Measurements from ENCODE around the gene UFSP1.
"Not testable (repeated sequence)": the region's sequence is repeated elsewhere in the genome, so short reads cannot be mapped to it uniquely, and the experiment has no call there.

Gene UFSP1

GRCh38 chr7:100879685-100880261 is 9.7 kb downstream of the UFSP1 start:
- DNase-seq, result no peak

GRCh38 chr7:100878685-100879084 is 10.8 kb downstream of the UFSP1 start:
- no peak for DNase-seq

- DNase-seq, result no peak
Measured at GRCh38 chr7:100878013-100878412, 11.5 kb downstream of the UFSP1 start.

- peak; percentile 53 for DNase-seq
Measured at GRCh38 chr7:100875356-100875751, 14.2 kb downstream of the UFSP1 start.

GRCh38 chr7:100874577-100875355 is 14.7 kb downstream of the UFSP1 start, which contains the start of gene SRRT:
Gene SRRT (plus strand): TSS chr7:100875103. CDS start chr7:100875591, 488 bp downstream.
- peak; percentile 99 for DNase-seq

GRCh38 chr7:100874300-100874576 is 15.3 kb downstream of the UFSP1 start:
- DNase-seq, result no peak

GRCh38 chr7:100873599-100874299 is 15.8 kb downstream of the UFSP1 start:
- DNase-seq, result no peak

- DNase-seq, result no peak
Measured at GRCh38 chr7:100867776-100868485, 21.6 kb downstream of the UFSP1 start.

- DNase-seq, result peak; percentile 69
Measured at GRCh38 chr7:100867040-100867775, 22.3 kb downstream of the UFSP1 start, which contains the start of gene TRIP6. Gene TRIP6 (plus strand): TSS chr7:100867387. CDS start chr7:100867498, 111 bp downstream.

GRCh38 chr7:100866729-100867039 is 22.8 kb downstream of the UFSP1 start:
- no peak for DNase-seq

- no peak for DNase-seq
Measured at GRCh38 chr7:100865938-100866728, 23.4 kb downstream of the UFSP1 start.

GRCh38 chr7:100865372-100865911 is 24.1 kb downstream of the UFSP1 start:
- DNase-seq, result no peak

- DNase-seq, result no peak
Measured at GRCh38 chr7:100864263-100864845, 25.2 kb downstream of the UFSP1 start.

- no peak for DNase-seq
Measured at GRCh38 chr7:100863406-100863950, 26.0 kb downstream of the UFSP1 start.

- DNase-seq, result no peak
Measured at GRCh38 chr7:100861616-100861985, 27.9 kb downstream of the UFSP1 start.

GRCh38 chr7:100860702-100861615 is 28.6 kb downstream of the UFSP1 start:
- no peak for DNase-seq

GRCh38 chr7:100859856-100860255 is 29.7 kb downstream of the UFSP1 start:
- DNase-seq, result no peak

- DNase-seq, result no peak
Measured at GRCh38 chr7:100856871-100857282, 32.6 kb downstream of the UFSP1 start.

- DNase-seq, result no peak
Measured at GRCh38 chr7:100855515-100855914, 34.0 kb downstream of the UFSP1 start.

GRCh38 chr7:100854899-100855298 is 34.6 kb downstream of the UFSP1 start:
- DNase-seq, result not testable (repeated sequence)
